HuH-7 (cell line): ENCODE data around the gene CNOT6L.

Experiments
- DNase-seq: peaks from one replicate; pipeline ENCODE4 v3.0.0; 2011; ENCODE audit warnings: low spot score

The CNOT6L gene

GRCh38 chr4:77820649-77821561 is 1.7 kb upstream of the CNOT6L start:
- DNase-seq: no peak

GRCh38 chr4:77819843-77820648 is 878 bp upstream of the CNOT6L start:
- DNase-seq: peak; percentile 86

GRCh38 chr4:77819404-77819842 is 255 bp upstream of the CNOT6L start:
- DNase-seq: no peak

GRCh38 chr4:77818073-77818601 is 1.0 kb downstream of the CNOT6L start:
- peak; percentile 79 for DNase-seq

- DNase-seq: peak; percentile 20
Observed at GRCh38 chr4:77817304-77818072, 1.7 kb downstream of the CNOT6L start.

- DNase-seq: no peak
Observed at GRCh38 chr4:77816546-77816945, 2.6 kb downstream of the CNOT6L start.

- no peak for DNase-seq
Observed at GRCh38 chr4:77815636-77816035, 3.5 kb downstream of the CNOT6L start.

- DNase-seq: no peak
Observed at GRCh38 chr4:77805840-77806239, 13.3 kb downstream of the CNOT6L start.

- no peak for DNase-seq
Observed at GRCh38 chr4:77804471-77804870, 14.7 kb downstream of the CNOT6L start.

GRCh38 chr4:77802402-77802801 is 16.8 kb downstream of the CNOT6L start:
- no peak for DNase-seq

GRCh38 chr4:77801260-77801608 is 17.9 kb downstream of the CNOT6L start:
- no peak for DNase-seq

- no peak for DNase-seq
Observed at GRCh38 chr4:77800483-77801259, 18.5 kb downstream of the CNOT6L start.

- no peak for DNase-seq
Observed at GRCh38 chr4:77800077-77800476, 19.1 kb downstream of the CNOT6L start.

- DNase-seq: no peak
Observed at GRCh38 chr4:77798385-77798784, 20.8 kb downstream of the CNOT6L start.

- no peak for DNase-seq
Observed at GRCh38 chr4:77797239-77797638, 21.9 kb downstream of the CNOT6L start.

- no peak for DNase-seq
Observed at GRCh38 chr4:77795326-77795725, 23.8 kb downstream of the CNOT6L start.

- DNase-seq: no peak
Observed at GRCh38 chr4:77790146-77790545, 29.0 kb downstream of the CNOT6L start.

GRCh38 chr4:77788990-77789389 is 30.2 kb downstream of the CNOT6L start:
- no peak for DNase-seq

GRCh38 chr4:77787969-77788368 is 31.2 kb downstream of the CNOT6L start:
- DNase-seq: no peak

- DNase-seq: no peak
Observed at GRCh38 chr4:77785669-77786068, 33.5 kb downstream of the CNOT6L start.

- DNase-seq: no peak
Observed at GRCh38 chr4:77783895-77784294, 35.3 kb downstream of the CNOT6L start.
